T47D (cell line): ENCODE data around the gene CHL1.

Experiments used
- DNase-seq, 2 experiments: peaks; one replicate each; pipeline versions ENCODE4 v3.0.0 to v3.0.0-alpha.2; 2011 to 2012; ENCODE audit warnings: low read depth in 1 of 2, low spot score in 1 of 2
- JUND ChIP-seq: IDR thresholded peaks from 2 replicates; pipeline ENCODE4 v1.6.1; 2012; ENCODE audit warnings: low read depth
- in situ Hi-C: cut with HindIII; loops from 2 replicates; pipeline ENCODE4 v1.10.0; 2016; ENCODE audit warnings: low sequenced_read_pairs, low pct_unique_long_range_greater_than_20kb

Gene CHL1

DNA sequence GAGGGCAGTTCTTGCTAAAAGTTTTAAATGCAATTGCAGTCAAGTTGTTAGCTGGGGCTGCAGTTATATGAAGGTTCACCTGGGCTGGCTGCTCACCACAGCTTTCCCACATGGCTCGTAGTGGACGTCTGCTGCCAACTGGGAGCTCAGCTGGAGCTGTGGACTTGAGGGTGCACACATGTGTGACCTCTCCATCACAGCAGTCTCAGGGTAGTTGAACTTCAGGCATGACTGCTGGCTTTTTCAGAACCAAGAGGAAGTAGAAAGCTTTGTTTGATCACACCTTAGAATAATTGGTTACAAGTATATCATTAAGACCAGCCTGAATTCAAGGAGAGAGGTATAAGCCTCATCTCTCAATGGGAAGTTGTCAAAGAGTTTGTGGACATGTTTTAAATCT, 74.1 kb downstream of the CHL1 start:
- no peak for TF ChIP-seq JUND
- no peak for DNase-seq
- in situ Hi-C loops, result no loop called here

DNA sequence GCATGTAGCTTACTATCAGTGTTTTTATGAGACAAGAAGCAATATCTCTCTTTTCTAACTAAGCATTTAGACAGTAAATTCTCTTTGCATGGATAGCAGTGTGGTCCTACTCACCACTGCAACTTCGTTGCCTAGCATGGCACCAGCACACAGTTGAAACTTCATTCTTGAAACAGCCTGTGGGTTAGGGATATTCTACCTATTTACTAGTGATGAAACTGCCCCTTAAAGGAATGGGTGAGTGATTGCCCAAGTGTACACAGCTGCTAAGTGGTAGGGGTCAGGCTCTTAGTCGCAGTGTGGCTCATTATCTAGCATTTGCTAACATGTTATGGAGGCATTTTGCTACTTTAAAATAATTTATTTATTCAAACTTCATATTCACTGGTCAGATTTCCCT, 78.4 kb downstream of the CHL1 start:
- in situ Hi-C loops, result no loop called here
- TF ChIP-seq JUND, result no peak

DNA sequence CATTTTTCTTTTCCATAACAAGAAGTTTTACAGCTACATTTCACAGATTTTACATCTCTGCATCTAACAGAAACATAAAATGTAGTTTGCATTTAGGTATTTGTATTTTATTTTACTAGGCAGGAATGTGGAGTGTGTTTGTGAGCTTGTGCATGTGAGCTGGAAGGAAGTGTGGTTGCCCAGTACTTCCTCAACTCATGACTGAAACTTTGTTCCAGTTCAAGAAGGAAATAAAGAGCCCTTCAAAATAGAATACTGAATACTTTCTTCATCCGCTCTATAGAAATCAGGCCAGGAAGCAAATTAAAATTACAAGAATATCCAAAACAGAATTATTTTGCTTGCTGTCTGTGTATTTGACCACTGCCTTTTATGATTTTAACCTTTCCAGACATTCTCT, 81.3 kb downstream of the CHL1 start:
- no peak for DNase-seq
- no peak for TF ChIP-seq JUND
- in situ Hi-C loops, result no loop called here

More for the DNA sequence above, 78.4 kb downstream of the CHL1 start:
- DNase-seq, result no peak

DNA sequence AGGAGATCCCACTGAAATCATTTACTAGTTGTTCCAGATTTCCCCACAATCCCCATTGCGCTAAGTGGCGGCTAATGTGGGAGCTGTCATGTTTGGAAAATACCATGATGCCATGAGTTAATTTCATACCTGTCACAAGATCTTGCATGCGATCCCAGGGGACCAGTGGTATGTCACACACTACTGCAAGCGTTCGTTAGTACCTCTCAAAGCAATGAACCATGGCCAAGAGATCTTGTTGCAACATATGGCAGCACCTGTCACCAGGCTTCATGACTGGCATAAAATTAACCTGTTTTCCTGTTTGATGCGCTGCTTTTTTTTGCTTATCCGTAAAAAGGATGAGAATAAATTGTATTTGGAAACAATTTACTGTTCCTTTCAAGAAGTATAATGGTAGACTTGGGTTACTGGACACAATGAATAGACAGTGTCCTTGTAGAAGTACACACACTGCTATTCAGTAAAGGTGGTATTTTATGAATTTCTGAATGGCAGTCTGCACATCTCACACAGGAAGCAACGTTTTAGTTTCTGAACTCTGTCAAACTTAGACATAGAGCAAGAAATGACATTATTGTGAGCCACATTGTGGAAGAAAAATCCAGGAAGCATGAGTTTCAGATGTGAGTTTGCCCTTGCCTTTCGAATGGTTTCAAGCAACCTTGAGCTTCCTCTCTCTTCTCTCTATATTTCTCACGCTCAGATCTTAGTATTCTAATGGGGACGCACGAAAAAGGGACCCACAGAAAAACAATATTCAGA, 81.9 kb downstream of the CHL1 start:
- in situ Hi-C loops, result no loop called here
- DNase-seq, result no peak
- no peak for TF ChIP-seq JUND

DNA sequence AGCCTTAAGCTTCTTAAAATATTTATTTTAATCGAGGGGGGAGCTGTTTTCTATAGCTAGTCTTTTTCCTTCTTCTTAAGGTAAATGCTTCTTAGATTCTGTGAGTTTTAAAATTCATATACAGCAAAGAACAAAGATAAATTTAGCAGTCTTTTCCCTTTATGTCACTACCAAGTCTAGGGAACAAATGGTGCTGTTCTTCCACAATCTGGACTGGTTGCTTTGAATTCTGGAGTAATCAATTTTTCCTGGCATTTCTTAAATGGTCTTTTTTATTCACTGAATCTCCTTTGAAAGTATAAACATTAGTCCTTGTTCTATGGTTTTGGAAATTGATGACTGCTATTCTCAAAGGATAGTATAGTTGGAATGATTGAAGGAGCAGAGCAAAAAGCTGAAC, 82.8 kb downstream of the CHL1 start:
- no peak for TF ChIP-seq JUND
- no peak for DNase-seq
- in situ Hi-C loops, result no loop called here

DNA sequence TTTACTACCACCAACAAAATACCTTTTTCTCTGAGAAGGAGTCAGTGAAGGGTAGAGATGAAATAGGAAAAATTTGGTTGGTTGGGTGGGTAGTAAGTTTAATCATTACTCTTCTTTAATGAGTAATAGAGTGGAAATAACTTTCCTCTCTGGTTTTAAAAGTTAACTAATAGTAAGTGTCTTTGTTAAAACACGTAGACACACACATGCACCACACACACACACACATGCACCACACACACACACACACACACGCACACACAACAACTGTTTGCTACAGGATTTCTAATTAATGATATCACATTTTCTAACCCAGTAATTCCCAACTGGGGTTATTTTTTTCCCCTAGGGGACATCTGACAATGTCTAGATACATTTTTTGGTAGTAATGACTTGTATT, 84.1 kb downstream of the CHL1 start:
- in situ Hi-C loops, result no loop called here
- TF ChIP-seq JUND, result no peak
- DNase-seq, result no peak

- TF ChIP-seq JUND, result no peak
- in situ Hi-C loops, result no loop called here
- DNase-seq, result no peak
Observed at GRCh38 chr3:284322-284721, 87.8 kb downstream of the CHL1 start.

DNA sequence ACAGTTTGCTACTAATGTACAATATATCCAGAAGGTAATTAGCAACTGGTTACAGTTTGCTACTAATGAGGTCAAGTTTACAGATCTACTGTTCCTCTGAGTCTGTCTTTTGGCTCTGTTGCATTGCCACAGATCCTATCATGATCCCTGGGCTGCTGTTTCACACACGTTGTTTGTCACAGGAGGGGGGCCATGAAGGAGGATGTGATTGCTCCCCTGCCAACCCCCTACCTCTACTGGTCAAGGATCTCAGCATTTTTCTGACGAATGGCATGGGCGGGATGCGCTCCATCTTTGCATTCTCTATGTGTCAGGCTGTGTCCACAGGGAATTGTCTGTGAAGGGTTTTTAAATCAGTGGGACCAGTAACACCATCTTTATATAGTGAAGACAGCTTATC, 91.9 kb downstream of the CHL1 start:
- in situ Hi-C loops, result no loop called here
- TF ChIP-seq JUND, result no peak
- DNase-seq, result no peak

GRCh38 chr3:291028-291427, 94.5 kb downstream of the CHL1 start:
- TF ChIP-seq JUND, result no peak
- in situ Hi-C loops, result no loop called here
- no peak for DNase-seq

DNA sequence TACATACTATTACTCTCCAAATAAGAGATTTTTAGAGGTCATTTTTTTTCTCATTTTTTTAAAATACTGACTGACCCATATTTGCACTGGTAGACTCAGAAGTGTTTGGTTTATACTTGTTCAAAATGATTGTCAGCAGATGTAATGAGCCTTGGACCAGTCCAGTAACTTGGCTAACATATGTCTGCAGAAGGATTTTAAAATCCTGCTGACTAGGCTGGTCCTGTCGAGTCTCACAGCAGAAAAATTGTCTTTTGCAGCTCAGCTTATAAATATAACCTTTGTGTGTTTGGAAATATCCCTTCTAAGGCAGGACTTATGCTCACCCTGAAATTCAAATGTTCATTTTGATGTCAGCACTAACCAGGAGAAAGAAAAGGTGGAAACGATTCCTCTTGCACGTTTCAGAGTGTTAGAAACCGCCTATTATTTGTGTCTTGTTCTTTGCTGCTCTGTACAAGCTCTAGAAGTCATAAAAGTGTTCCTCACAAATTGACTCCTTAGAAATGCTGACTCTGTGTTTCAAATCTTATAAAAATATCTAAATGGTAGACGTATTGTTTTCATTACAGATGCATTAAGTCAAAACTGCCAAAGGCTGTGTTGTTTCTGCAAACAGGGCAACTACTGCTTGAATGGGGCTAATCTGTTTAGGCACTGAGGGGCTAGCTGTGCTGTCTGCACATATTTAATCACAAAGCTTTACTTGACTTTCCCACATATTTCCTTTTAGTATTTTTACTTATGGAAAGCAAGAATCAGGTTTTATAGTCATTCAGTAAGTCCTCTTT, 95.3 kb downstream of the CHL1 start:
- DNase-seq, result no peak
- TF ChIP-seq JUND, result no peak
- in situ Hi-C loops, result no loop called here

DNA sequence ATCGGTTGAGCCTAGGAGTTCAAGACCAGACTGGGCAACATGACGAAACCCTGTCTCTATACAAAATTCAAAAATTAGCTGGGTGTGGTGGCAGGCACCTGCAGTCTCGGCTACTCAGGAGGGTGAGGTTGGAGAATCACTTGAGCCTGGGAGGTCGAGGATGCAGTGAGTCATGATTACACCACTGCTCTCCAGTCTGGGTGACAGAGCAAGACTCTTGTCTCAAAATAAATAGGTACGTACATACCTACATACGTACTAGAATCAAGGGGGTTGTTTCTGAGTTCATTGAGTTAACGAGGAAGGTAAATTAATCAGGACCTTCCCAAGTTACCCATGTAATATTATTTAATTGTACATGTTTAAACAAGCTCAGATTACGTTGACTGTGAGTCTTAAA, 97.5 kb downstream of the CHL1 start:
- TF ChIP-seq JUND, result no peak
- DNase-seq, result no peak
- in situ Hi-C loops, result no loop called here

GRCh38 chr3:294581-294980, 98.0 kb downstream of the CHL1 start:
- TF ChIP-seq JUND, result no peak

GRCh38 chr3:295166-295565, 98.6 kb downstream of the CHL1 start:
- DNase-seq, result no peak
- in situ Hi-C loops, result no loop called here
- no peak for TF ChIP-seq JUND

More at GRCh38 chr3:294581-294980, 98.0 kb downstream of the CHL1 start:
- DNase-seq, result no peak
- in situ Hi-C loops, result no loop called here

DNA sequence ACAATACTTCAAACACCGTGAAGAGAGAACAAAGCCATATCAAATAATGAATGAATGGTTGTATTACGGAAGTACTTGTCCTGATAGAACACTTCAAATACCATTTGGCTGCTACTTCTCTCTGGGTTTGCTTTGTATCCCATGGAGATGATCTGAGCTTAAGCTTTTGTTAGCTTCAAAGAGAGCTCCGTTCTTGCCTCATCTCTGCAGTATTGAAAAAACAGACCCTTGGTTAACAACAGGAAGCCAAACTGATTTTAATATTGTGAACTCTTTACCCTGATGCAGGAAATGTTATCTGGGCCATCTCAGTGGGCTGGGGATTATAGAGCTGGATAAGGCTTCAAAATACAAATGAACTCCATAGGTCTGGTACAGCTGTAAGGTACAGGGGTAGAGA, 101.0 kb downstream of the CHL1 start:
- no peak for DNase-seq
- TF ChIP-seq JUND, result no peak
- in situ Hi-C loops, result no loop called here
